Right kidney (tissue), 1 donor: ENCODE data around the gene MTAP.
"Not testable (repeated sequence)": the region's sequence is repeated elsewhere in the genome, so short reads cannot be mapped to it uniquely, and the experiment has no call there.

ENCODE experiments used
- DNase-seq: peaks from one replicate; pipeline ENCODE4 v3.0.0-alpha.2; 2016

The MTAP gene

DNA sequence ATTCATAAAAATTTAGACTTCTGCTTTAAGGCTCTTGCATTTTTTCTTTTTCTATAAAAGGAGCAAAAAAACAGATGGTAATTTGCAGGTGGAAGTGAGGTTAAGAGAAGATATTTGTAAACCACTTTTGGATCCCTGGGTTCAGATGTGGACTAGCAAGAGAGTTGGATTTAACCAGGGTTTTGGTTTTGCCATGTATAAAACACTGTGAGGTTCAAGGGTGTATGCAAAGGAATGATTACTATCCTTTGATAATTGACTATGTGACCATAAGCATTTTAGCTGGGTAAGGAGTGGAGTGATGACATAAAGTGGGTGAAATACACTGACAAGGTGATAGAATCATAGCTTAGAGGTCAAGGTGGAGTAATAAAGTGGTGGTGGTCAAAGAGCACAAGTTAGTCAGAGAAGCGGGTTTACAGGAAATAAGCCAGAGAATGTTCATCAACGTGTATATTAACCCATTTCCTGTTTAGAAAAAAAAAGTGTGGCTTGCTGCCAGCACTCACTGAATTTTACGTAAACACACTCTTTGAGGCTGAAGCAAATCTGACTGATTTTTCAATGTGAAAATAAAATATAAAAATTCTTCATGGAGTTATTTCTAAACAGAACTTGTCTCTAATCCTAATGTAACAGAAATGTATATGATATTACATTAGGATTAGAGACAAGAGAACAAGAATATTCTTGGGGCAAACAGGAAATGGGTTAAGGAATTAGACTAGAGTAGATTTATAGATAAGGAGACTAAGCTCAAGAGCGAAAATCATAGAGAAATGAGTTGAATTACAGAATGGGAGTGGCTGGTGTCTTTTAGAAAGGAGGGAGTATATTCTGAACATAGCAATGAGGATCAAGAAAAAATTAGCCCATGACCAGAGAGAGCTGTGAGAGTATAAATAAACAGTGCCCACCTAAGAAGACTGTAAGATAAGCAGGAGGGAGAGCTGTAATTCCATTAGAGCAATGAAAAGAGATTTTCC lies 117.2 kb downstream of the MTAP start:
- no peak for DNase-seq

- no peak for DNase-seq
Measured at GRCh38 chr9:21923694-21924093, 121.3 kb downstream of the MTAP start.

DNA sequence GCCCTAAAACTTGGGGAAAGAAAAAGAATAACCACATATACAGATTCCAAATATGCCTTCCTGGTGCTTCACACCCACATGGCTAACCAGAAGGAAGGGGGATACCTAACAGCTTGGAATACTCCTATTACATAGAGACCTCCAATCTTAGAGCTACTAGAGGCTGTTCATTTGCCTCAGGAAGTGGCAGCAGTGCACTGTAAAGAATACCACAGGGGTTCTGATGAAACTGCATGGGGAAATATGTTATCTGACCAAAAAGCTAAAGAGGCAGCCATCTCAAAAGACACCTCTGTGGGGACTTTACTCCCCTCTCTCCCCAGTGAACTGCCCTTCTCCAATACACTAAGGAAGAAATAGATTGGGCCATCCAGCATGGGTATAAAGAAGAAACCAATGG lies 125.3 kb downstream of the MTAP start:
- DNase-seq = no peak

- no peak for DNase-seq
Measured at GRCh38 chr9:21931428-21931827, 129.0 kb downstream of the MTAP start.

- DNase-seq = no peak
Measured at GRCh38 chr9:21933281-21933680, 130.8 kb downstream of the MTAP start.

- DNase-seq = no peak
Measured at GRCh38 chr9:21933865-21934264, 131.4 kb downstream of the MTAP start.

GRCh38 chr9:21935631-21936030 lies 133.2 kb downstream of the MTAP start:
- DNase-seq = no peak

GRCh38 chr9:21936161-21936560 lies 133.7 kb downstream of the MTAP start:
- DNase-seq = no peak

DNA sequence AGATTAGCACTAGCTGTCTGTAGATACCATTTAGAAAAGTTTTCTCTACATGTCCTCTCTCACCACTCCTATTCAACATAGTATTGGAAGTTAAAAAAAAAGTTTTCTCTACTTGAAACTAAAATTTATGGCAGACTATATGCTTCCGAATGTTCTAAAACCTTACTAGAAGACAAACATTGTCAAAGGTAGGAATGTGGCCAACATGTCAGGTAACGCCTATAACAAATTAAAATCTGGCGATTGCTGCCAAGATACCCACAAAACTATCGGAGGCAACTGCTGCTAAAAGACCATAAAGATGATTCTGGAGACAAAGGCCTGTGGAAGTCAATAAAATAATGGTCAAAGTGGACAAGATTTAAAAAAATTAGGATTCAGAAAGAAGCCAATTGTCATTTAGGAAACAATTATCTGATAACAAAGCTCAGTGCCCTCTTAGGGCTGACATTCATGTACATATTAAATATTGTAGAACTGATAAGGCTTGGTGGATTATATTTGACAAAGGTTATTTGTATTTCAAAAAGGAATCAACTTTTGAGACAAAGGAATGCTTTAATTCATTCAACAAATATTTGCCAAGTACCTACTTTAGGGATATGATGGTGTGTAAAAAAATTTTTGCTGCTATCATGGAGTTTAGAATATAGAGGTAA lies 139.0 kb downstream of the MTAP start:
- DNase-seq = no peak

GRCh38 chr9:21943464-21943863 lies 141.0 kb downstream of the MTAP start:
- DNase-seq = no peak

- DNase-seq = no peak
Measured at GRCh38 chr9:21945606-21946005, 143.2 kb downstream of the MTAP start.

DNA sequence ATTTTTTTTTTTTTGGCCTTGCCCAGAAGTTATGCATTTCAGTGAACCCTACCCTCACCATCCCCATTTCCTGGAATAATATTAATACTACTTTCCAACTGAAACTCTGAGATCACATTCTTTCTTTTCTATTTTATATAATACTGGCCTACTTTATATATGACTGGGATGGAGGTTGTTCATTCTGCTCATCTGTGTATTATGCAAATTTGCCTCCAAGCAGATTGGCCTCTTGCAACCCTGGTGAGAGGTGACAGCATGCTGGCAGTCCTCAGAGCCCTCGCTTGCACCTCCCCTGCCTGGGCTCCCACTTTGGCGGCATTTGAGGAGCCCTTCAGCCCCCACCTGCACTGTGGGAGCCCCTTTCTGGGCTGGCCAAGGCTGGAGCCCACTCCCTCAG lies 156.4 kb downstream of the MTAP start:
- DNase-seq = no peak

DNA sequence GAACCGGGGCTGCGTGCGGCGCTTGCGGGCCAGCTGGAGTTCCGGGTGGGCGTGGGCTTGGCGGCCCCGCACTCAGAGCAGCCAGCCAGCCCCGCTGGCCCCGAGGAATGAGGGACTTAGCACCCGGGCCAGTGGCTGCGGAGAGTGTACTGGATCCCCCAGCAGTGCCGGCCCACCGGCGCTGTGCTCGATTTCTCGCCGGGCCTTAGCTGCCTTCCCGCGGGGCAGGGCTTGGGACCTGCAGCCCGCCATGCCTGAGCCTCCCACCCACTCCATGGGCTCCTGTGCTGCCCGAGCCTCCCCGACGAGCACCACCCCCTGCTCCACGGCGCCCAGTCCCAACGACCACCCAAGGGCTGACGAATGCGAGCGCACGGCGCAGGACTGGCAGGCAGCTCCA lies 156.8 kb downstream of the MTAP start:
- not testable (repeated sequence) for DNase-seq

DNA sequence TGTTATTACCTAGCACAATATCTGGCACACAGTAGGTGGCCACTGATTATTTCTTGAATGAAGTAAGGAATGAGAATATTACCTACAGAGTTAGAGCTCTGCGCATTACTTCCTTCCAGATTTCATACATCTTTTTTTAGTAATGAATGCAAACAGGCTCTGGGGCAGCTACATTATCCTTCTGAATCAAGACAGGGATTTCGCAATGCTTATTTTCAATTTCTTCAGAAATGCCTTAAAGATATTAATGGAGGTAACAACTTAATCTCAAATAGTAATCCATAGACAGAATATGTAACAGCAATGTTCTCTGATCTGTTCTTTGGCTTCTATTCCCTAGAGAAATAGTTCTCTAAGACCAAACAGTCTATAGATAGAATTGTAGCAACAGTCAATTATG lies 159.1 kb downstream of the MTAP start:
- no peak for DNase-seq

DNA sequence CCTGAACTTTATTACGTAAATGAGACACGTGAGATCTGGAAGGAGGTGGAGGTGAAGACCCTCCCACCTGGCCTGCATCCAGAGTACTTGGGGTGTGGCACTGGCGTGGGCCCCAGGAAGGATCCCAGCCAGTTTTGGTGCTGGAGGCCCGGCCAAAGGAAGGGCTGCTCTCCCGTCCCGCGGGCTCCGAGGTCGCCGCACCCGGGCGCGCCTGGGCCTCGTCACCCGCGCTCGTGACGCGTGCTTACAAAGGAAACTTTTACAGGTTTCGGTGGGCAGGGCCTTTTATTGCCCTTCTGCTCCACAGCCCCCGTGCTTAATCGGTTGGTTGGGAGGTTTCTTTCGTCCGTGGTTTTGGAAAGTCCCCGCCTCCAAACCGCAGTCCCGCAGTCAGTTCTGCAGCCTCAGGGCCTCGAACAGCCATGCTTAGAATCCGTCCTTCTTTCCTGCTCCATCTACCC lies 162.5 kb downstream of the MTAP start:
- DNase-seq = no peak

DNA sequence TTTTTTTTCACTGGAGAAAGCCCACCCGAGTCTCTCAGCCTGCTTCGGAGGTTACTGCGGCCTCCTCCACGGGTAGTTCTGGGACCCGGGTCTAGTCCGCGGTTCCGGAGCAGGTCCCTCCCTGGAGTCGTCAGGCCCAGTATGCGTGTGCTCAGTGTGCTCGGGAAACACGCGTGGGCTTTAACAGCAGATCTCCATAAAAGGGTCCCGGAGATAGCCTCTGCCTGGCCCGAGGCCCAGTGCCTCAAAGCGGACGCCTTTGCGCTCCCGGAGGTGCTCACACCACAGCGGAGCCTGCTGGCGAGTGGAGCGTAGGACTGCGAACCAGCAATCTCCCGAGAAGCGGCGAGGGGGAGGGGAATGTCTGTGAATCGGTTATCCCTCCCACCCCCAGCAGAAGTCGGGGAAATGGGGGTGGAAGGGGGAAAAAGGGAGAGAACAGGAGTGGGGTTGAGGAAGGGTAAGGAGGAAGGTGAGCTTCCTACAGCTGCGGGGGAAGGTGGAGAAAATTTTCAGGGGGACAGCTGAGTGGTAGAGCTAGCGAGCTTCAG lies 163.0 kb downstream of the MTAP start:
- peak; percentile 49 for DNase-seq

DNA sequence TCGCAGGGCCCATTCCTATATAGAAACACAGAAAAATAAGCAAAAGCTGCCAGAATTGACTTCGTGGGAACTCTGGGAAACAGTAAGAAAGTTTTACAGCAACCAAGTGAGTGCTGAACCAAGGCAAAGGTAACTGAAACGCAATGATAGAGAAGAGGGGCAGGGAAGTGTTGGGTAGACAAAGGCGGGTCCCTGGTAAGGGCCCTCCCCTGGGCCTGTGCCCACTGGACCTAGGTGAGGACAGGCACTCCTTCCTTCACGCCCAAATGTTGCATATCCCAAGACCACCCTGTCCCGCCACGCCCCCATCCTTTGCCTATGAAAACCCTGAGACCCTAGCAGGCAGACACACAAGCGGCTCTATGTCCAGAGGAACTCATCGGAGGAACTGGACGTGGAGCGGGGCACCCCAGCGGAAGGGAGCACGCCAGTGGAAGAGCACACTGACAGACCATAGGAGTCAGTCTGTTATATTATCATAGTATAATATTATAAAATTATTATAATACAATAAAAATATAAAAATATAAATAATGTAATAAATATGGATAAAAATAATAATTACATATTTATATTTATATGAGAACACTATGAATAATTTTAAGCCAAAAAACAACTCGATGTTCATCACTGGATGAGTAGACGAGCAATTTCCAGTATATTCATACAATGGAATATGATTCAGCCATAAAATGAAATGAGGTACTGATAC lies 163.9 kb downstream of the MTAP start:
- DNase-seq = no peak

- DNase-seq = no peak
Measured at GRCh38 chr9:21967169-21967568, 164.7 kb downstream of the MTAP start.

GRCh38 chr9:21967702-21968101 lies 165.3 kb downstream of the MTAP start:
- no peak for DNase-seq

GRCh38 chr9:21968331-21969010 lies 166.0 kb downstream of the MTAP start:
- DNase-seq = peak; percentile 67

DNA sequence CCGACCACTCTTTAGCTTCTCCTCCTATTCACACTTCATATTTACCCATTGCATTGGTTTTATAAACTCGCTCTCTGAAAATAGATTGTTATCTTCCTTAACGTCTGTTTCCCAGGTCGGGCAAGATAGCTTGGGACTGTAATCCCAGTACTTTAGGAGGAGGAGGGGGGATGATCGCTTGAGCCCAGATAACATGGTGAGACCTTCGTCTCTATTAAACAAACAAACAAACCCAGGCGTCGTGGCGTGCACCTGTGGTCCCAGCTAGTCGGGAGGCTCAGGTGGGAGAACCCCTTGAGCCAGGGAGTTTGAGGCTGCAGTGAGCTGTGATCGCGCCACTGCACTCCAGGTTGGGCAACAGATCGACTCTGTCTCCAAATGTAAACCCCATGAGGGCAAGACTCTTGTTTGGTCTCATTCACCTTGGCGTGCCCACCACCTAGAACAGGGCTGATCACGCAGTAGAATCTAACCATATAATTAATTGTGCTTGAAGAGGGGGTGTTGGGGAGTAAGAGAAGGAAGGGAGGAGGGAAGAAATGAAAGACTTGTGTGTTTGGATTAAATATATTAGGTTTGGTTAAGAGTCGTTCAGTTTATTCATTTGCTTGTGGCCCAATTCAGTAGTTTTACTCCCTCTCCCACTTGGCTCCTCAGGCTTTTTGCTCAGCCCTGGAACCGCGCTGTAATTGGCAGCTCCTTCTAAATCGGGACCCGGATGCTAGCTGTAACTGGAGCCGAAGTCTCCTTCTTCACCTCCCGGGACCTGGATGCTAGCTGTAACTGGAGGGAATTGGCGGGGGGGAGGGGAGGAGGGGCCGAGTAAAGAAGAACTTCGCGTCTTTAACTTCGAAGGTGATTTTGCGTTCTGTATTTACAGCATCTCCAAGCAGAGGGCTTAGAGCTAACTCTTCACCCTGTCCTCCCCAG lies 166.8 kb downstream of the MTAP start:
- DNase-seq = no peak
